T-cell (primary cell): ENCODE results near the gene SLC49A4. TPM values are rescaled to one million over a fixed set of nuclear protein-coding genes. Genes with fewer than 3 reads are reported as not detected.

Experiments used
- ATAC-seq, 4 experiments: fragments of 200-7000 bp in 3 of 4; fragments of 150-1000 bp in 1 of 4; cut with Tn5 transposase; replicated peaks in 1 of 4; 1 replicate in 3 of 4; 2 replicates in 1 of 4; pipeline ENCODE4 v1.10.0; 2021; ENCODE audit warnings: moderate library complexity in 3 of 4, mild to moderate bottlenecking in 2 of 4, moderate number of reproducible peaks in 1 of 4
- CTCF ChIA-PET, 2 donors: fragments of 300-600 bp; sonication (Branson Sonifier 250); formaldehyde crosslinking; loops; one replicate each; lab custom pipeline; 2022; ENCODE audit warnings: antibody characterized with exemption in 2 of 2; lab: Charles Lee
- POLR2A ChIA-PET, 2 donors: fragments of 300-600 bp; sonication (Branson Sonifier 250); formaldehyde crosslinking; loops; one replicate each; lab custom pipeline; 2022; ENCODE audit warnings: antibody characterized with exemption in 2 of 2; lab: Charles Lee
- DNase-seq, 35 experiments: peaks; one replicate each; pipeline versions ENCODE4 v3.0.0 to v3.0.0-alpha.2; 2013 to 2023
- H3K27ac ChIP-seq: one replicate; pipeline ENCODE4 v1.5.1; 2013; ENCODE audit warnings: low read length
- H3K27me3 ChIP-seq, 2 experiments: replicated peaks in 1 of 2; 1 replicate in 1 of 2; 2 replicates in 1 of 2; pipeline versions ENCODE4 v1.6.1 to v1.7.0; 2013; ENCODE audit warnings: low read length in 1 of 2, mixed read lengths in 1 of 2; ENCODE audit not compliant: control insufficient read depth in 2 of 2, insufficient read depth in 2 of 2; ENCODE audit errors: extremely low read depth in 1 of 2
- H3K36me3 ChIP-seq, 2 donors: 1 replicate in 1 of 2; 2 replicates in 1 of 2; pipeline versions ENCODE4 v1.6.1 to v1.7.0; 2013; ENCODE audit warnings: low read length in 1 of 2; ENCODE audit not compliant: control insufficient read depth in 2 of 2, insufficient read depth in 1 of 2; ENCODE audit errors: extremely low read depth in 1 of 2
- H3K4me1 ChIP-seq, 2 experiments: 1 replicate in 1 of 2; 2 replicates in 1 of 2; pipeline versions ENCODE4 v1.6.1 to v1.7.0; 2013; ENCODE audit warnings: low read length in 2 of 2, mixed read lengths in 1 of 2; ENCODE audit not compliant: insufficient read depth in 2 of 2, control insufficient read depth in 1 of 2; ENCODE audit errors: extremely low read depth in 1 of 2
- H3K4me3 ChIP-seq, 2 donors: 1 replicate in 1 of 2; 2 replicates in 1 of 2; pipeline versions ENCODE4 v1.5.1 to v1.7.0; 2013; ENCODE audit warnings: mild to moderate bottlenecking in 2 of 2, low read length in 1 of 2, moderate library complexity in 1 of 2; ENCODE audit not compliant: control insufficient read depth in 1 of 2; ENCODE audit errors: extremely low read depth in 1 of 2
- H3K9me3 ChIP-seq: 2 replicates; pipeline ENCODE4 v1.7.0; 2013
- H3K27ac Mint-ChIP-seq, 2 donors: one replicate each; pipeline ENCODE4 v1.8.0; 2020 to 2021; ENCODE audit warnings: mild to moderate bottlenecking in 2 of 2, mixed read lengths in 2 of 2
- H3K27me3 Mint-ChIP-seq, 2 donors: one replicate each; pipeline ENCODE4 v1.8.0; 2021 to 2022; ENCODE audit warnings: mixed read lengths in 2 of 2
- H3K36me3 Mint-ChIP-seq: one replicate; pipeline ENCODE4 v1.8.0; 2021; ENCODE audit warnings: mixed read lengths
- H3K4me1 Mint-ChIP-seq, 3 donors: one replicate each; pipeline ENCODE4 v1.8.0; 2020 to 2022; ENCODE audit warnings: mixed read lengths in 3 of 3, mild to moderate bottlenecking in 1 of 3
- H3K4me3 Mint-ChIP-seq, 3 donors: one replicate each; pipeline ENCODE4 v1.8.0; 2020 to 2022; ENCODE audit warnings: mild to moderate bottlenecking in 3 of 3, mixed read lengths in 3 of 3, moderate library complexity in 3 of 3
- H3K9me3 Mint-ChIP-seq, 3 donors: one replicate each; pipeline ENCODE4 v1.8.0; 2020 to 2022; ENCODE audit warnings: mixed read lengths in 3 of 3
- WGBS: methylation state at CpG from one replicate; pipeline ENCODE4 v1.1.5; 2013; ENCODE audit warnings: missing lambda C conversion rate; ENCODE audit not compliant: insufficient coverage; 5-methylcytosine and 5-hydroxymethylcytosine counted together
- total RNA-seq, 35 experiments: library from RNA in 6 of 35; stranded (reverse) in 6 of 35; fragments of 120-200 nt in 1 of 35; gene quantifications; one replicate each; pipeline versions ENCODE4 v1.2.1 to v1.2.4 and lab custom pipeline; 2013 to 2026

SLC49A4 gene
- total RNA-seq, 5 donors from 2014 or later (not counting 1 experiment from before 2014, with no cell fraction given) = 6.6 to 8.3 (median 7.6) TPM

GRCh38 chr3:122782804-122783203 is 12.1 kb upstream of the SLC49A4 start:
- Mint-ChIP-seq H3K27me3 (no peaks in the 10 kb centered on the region), H3K36me3 (peaks cover 21% of the 10 kb centered on the region), H3K4me1 (peaks cover under 1 to 19% (median 17%) of the 10 kb centered on the region in 3 donors), H3K4me3 (no peak overlapping the region), H3K9me3 (no peaks in the 10 kb centered on the region), H3K27ac (no peak overlapping the region)
- no peak overlapping the region for H3K4me3 ChIP-seq
- H3K27me3 ChIP-seq = no peaks in the 10 kb centered on the region
- POLR2A ChIA-PET = no interaction called here
- no peak for ATAC-seq
- H3K36me3 ChIP-seq = peaks cover 0 to 9% of the 10 kb centered on the region in 2 donors
- DNase-seq = no peak
- H3K27ac ChIP-seq = no peak overlapping the region
- H3K9me3 ChIP-seq = no peaks in the 10 kb centered on the region
- WGBS = no CpG with 5 or more reads among the region's 1 CpG
- H3K4me1 ChIP-seq = peaks cover 0 to 4% of the 10 kb centered on the region in 2 experiments
- CTCF ChIA-PET = interaction anchor here in 1 of 2 donors (0.6 kb wide), 1 partner anchor 287 kb away, joined by 3 read pairs; no protein-coding TSS in a partner anchor

- ChIA-PET CTCF (interaction anchor here (0.6 to 2.1 kb wide), 4 partner anchors 21 to 38 kb away, joined by 3 to 6 read pairs (median 4); no protein-coding TSS in a partner anchor), POLR2A (no interaction called here)
- peaks cover 0 to 5% of the 10 kb centered on the region in 2 experiments for H3K4me1 ChIP-seq
- Mint-ChIP-seq H3K4me1 (peaks cover 11 to 32% (median 28%) of the 10 kb centered on the region in 3 donors), H3K27ac (no peak overlapping the region), H3K27me3 (no peaks in the 10 kb centered on the region), H3K36me3 (peaks cover 21% of the 10 kb centered on the region), H3K9me3 (no peaks in the 10 kb centered on the region), H3K4me3 (no peak overlapping the region)
- no peaks in the 10 kb centered on the region for H3K27me3 ChIP-seq
- ATAC-seq = no peak
- no peaks in the 10 kb centered on the region for H3K9me3 ChIP-seq
- no peak overlapping the region for H3K4me3 ChIP-seq
- no peak for DNase-seq
- H3K27ac ChIP-seq = no peak overlapping the region
- WGBS = 100% methylated on average over 1 of the region's 1 CpG
- peaks cover 0 to 9% of the 10 kb centered on the region in 2 donors for H3K36me3 ChIP-seq
Measured at GRCh38 chr3:122784436-122784835, 10.4 kb upstream of the SLC49A4 start.

- H3K27me3 Mint-ChIP-seq = no peaks in the 10 kb centered on the region
- no peak overlapping the region for H3K4me3 ChIP-seq
- H3K4me1 ChIP-seq = peaks cover 0 to 5% of the 10 kb centered on the region in 2 experiments
- 100% methylated on average over 1 of the region's 1 CpG for WGBS
- DNase-seq (no peak), ATAC-seq (no peak)
- CTCF ChIA-PET = interaction anchor here (0.6 to 2.1 kb wide), 4 partner anchors 21 to 39 kb away, joined by 3 to 6 read pairs (median 4); no protein-coding TSS in a partner anchor
- no peak overlapping the region for H3K4me3 Mint-ChIP-seq
- POLR2A ChIA-PET = no interaction called here
- peaks cover 21% of the 10 kb centered on the region for H3K36me3 Mint-ChIP-seq
- H3K4me1 Mint-ChIP-seq = peaks cover 11 to 32% (median 28%) of the 10 kb centered on the region in 3 donors
- H3K9me3 Mint-ChIP-seq = no peaks in the 10 kb centered on the region
- H3K36me3 ChIP-seq = peaks cover 0 to 9% of the 10 kb centered on the region in 2 donors
- H3K27ac Mint-ChIP-seq = no peak overlapping the region
- no peak overlapping the region for H3K27ac ChIP-seq
- H3K9me3 ChIP-seq = no peaks in the 10 kb centered on the region
- H3K27me3 ChIP-seq = no peaks in the 10 kb centered on the region
Measured at GRCh38 chr3:122785231-122785630, 9.6 kb upstream of the SLC49A4 start.

GRCh38 chr3:122786066-122786465 is 8.8 kb upstream of the SLC49A4 start:
- H3K27me3 Mint-ChIP-seq = no peaks in the 10 kb centered on the region
- H3K27me3 ChIP-seq = no peaks in the 10 kb centered on the region
- WGBS = no CpG with 5 or more reads among the region's 1 CpG
- POLR2A ChIA-PET = no interaction called here
- H3K27ac Mint-ChIP-seq = peak overlapping the region in 1 of 2 donors; percentile 71
- H3K27ac ChIP-seq = no peak overlapping the region
- H3K4me3 ChIP-seq = no peak overlapping the region
- peaks cover 11 to 32% (median 28%) of the 10 kb centered on the region in 3 donors for H3K4me1 Mint-ChIP-seq
- no peaks in the 10 kb centered on the region for H3K9me3 ChIP-seq
- H3K4me1 ChIP-seq = peaks cover 0 to 5% of the 10 kb centered on the region in 2 experiments
- H3K4me3 Mint-ChIP-seq = no peak overlapping the region
- no peak for ATAC-seq
- H3K36me3 Mint-ChIP-seq = peaks cover 21% of the 10 kb centered on the region
- H3K9me3 Mint-ChIP-seq = no peaks in the 10 kb centered on the region
- DNase-seq = no peak
- CTCF ChIA-PET = interaction anchor here in 1 of 2 donors (0.5 kb wide), 1 partner anchor 409 kb away, joined by 3 read pairs; no protein-coding TSS in a partner anchor
- peaks cover 0 to 9% of the 10 kb centered on the region in 2 donors for H3K36me3 ChIP-seq

GRCh38 chr3:122787872-122788271 is 7.0 kb upstream of the SLC49A4 start:
- Mint-ChIP-seq H3K27ac (peak overlapping the region; percentile 44 to 66), H3K36me3 (peaks cover 18% of the 10 kb centered on the region), H3K4me3 (no peak overlapping the region), H3K4me1 (peaks cover 16 to 32% (median 28%) of the 10 kb centered on the region in 3 donors), H3K27me3 (no peaks in the 10 kb centered on the region), H3K9me3 (no peaks in the 10 kb centered on the region)
- DNase-seq (no peak), ATAC-seq (peak in 2 of 4 experiments; percentile 43 to 45)
- Histone ChIP-seq H3K4me3 (no peak overlapping the region), H3K27ac (no peak overlapping the region), H3K27me3 (no peaks in the 10 kb centered on the region), H3K4me1 (peaks cover 5% of the 10 kb centered on the region in 2 experiments), H3K36me3 (peaks cover 0 to 9% of the 10 kb centered on the region in 2 donors), H3K9me3 (no peaks in the 10 kb centered on the region)
- 90% methylated on average over 2 of the region's 2 CpGs for WGBS
- ChIA-PET POLR2A (no interaction called here), CTCF (interaction anchor here in 1 of 2 donors (1.5 kb wide), 1 partner anchor 33 kb away, joined by 3 read pairs; no protein-coding TSS in a partner anchor)

GRCh38 chr3:122789585-122790273 is 5.1 kb upstream of the SLC49A4 start:
- peaks cover 8% of the 10 kb centered on the region for H3K36me3 Mint-ChIP-seq
- Histone ChIP-seq H3K27me3 (no peaks in the 10 kb centered on the region), H3K27ac (no peak overlapping the region), H3K36me3 (peaks cover 0 to 8% of the 10 kb centered on the region in 2 donors), H3K4me1 (peaks cover 15% of the 10 kb centered on the region in 2 experiments), H3K9me3 (no peaks in the 10 kb centered on the region), H3K4me3 (no peak overlapping the region)
- H3K4me1 Mint-ChIP-seq = peaks cover 29 to 35% (median 34%) of the 10 kb centered on the region in 3 donors
- POLR2A ChIA-PET = interaction anchor here (0.6 to 1.1 kb wide), 2 partner anchors 275 to 276 kb away, joined by 3 read pairs; no protein-coding TSS in a partner anchor
- DNase-seq (no peak), ATAC-seq (no peak)
- WGBS = 96% methylated on average over 11 of the region's 11 CpGs
- CTCF ChIA-PET = interaction anchor here in 1 of 2 donors (0.6 kb wide), 1 partner anchor 31 kb away, joined by 3 read pairs; no protein-coding TSS in a partner anchor
- no peaks in the 10 kb centered on the region for H3K27me3 Mint-ChIP-seq
- peak overlapping the region; percentile 51 to 79 for H3K27ac Mint-ChIP-seq
- H3K9me3 Mint-ChIP-seq = no peaks in the 10 kb centered on the region
- H3K4me3 Mint-ChIP-seq = no peak overlapping the region
